Measurements from ENCODE around the gene RPS6KA5.

DNA sequence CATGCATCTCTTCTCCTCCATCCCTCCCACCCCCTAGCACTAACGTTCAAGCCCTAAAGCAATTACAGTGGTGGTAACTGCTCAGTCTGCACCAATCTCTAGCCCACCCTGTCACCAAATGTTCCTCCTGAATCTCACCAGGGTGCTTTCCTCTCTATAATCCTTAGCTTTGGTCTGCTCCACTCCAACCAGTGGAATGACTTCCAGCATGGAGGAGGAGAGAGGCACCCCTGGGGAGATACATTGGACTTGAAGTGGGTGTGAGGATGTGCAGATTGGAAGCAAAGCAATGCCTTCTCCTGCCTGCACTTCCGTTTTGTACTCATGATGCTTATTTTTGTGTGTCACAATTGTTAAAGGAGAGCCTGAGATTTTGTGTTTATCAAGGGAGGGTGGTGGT, 24.1 kb upstream of the RPS6KA5 start:
- TF ChIP-seq, protein P1, sequence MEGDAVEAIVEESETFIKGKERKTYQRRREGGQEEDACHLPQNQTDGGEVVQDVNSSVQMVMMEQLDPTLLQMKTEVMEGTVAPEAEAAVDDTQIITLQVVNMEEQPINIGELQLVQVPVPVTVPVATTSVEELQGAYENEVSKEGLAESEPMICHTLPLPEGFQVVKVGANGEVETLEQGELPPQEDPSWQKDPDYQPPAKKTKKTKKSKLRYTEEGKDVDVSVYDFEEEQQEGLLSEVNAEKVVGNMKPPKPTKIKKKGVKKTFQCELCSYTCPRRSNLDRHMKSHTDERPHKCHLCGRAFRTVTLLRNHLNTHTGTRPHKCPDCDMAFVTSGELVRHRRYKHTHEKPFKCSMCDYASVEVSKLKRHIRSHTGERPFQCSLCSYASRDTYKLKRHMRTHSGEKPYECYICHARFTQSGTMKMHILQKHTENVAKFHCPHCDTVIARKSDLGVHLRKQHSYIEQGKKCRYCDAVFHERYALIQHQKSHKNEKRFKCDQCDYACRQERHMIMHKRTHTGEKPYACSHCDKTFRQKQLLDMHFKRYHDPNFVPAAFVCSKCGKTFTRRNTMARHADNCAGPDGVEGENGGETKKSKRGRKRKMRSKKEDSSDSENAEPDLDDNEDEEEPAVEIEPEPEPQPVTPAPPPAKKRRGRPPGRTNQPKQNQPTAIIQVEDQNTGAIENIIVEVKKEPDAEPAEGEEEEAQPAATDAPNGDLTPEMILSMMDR (IDR thresholded peaks at IDR 0.05): no peak
- no peak for TF ChIP-seq ZFX (IDR thresholded peaks at IDR 0.05; ENCODE audit: borderline replicate concordance)
